H9 (cell line): ENCODE data around the gene RICTOR. TPM values are rescaled to one million over a fixed set of nuclear protein-coding genes. Genes with fewer than 3 reads are reported as not detected.

ENCODE experiments used
- DNase-seq: peaks from one replicate; pipeline ENCODE4 v3.0.0-alpha.2; 2017
- H2AFZ ChIP-seq: one replicate; pipeline ENCODE4 v1.6.1; 2013; ENCODE audit warnings: mild to moderate bottlenecking, low read length, control low read depth, moderate library complexity
- H2AK5ac ChIP-seq: 2 replicates; pipeline ENCODE4 v1.6.1; 2013; ENCODE audit warnings: low read length, control low read depth, mixed read lengths; ENCODE audit not compliant: insufficient read length
- H2BK120ac ChIP-seq: one replicate; pipeline ENCODE4 v1.6.1; 2013; ENCODE audit warnings: low read depth, mild to moderate bottlenecking, low read length, control low read depth, inconsistent platforms; ENCODE audit not compliant: poor library complexity, severe bottlenecking
- H2BK12ac ChIP-seq: 2 replicates; pipeline ENCODE4 v1.6.1; 2013; ENCODE audit warnings: low read length, control low read depth, mixed read lengths, low read depth; ENCODE audit not compliant: insufficient read length
- H2BK15ac ChIP-seq: 2 replicates; pipeline ENCODE4 v1.6.1; 2013; ENCODE audit warnings: low read depth, low read length, control low read depth
- H2BK20ac ChIP-seq: one replicate; pipeline ENCODE4 v1.6.1; 2013; ENCODE audit warnings: low read depth, mild to moderate bottlenecking, low read length, control low read depth, inconsistent platforms; ENCODE audit not compliant: poor library complexity, severe bottlenecking
- H2BK5ac ChIP-seq: 2 replicates; pipeline ENCODE4 v1.6.1; 2013; ENCODE audit warnings: low read length, control low read depth, mixed read lengths; ENCODE audit not compliant: insufficient read length
- H3K14ac ChIP-seq: 2 replicates; pipeline ENCODE4 v1.6.1; 2013; ENCODE audit warnings: low read length, control low read depth; ENCODE audit not compliant: insufficient read depth
- H3K18ac ChIP-seq: 2 replicates; pipeline ENCODE4 v1.6.1; 2013; ENCODE audit warnings: low read depth, mild to moderate bottlenecking, mixed read lengths, low read length, control low read depth; ENCODE audit not compliant: insufficient read length
- H3K23ac ChIP-seq: 2 replicates; pipeline ENCODE4 v1.6.1; 2013; ENCODE audit warnings: low read length, control low read depth, mixed read lengths, low read depth; ENCODE audit not compliant: insufficient read length
- H3K23me2 ChIP-seq: 2 replicates; pipeline ENCODE4 v1.6.1; 2013; ENCODE audit warnings: low read depth, mild to moderate bottlenecking, mixed read lengths, low read length, control low read depth; ENCODE audit not compliant: insufficient read length, poor library complexity, severe bottlenecking
- H3K27ac ChIP-seq: 2 replicates; pipeline ENCODE4 v1.5.1; 2013; ENCODE audit warnings: low read length, control low read depth, mixed read lengths, low read depth; ENCODE audit not compliant: insufficient read length
- H3K27me3 ChIP-seq: 2 replicates; pipeline ENCODE4 v1.6.1; 2013; ENCODE audit warnings: low read length, control low read depth, inconsistent platforms; ENCODE audit not compliant: insufficient read depth
- H3K4ac ChIP-seq: 2 replicates; pipeline ENCODE4 v1.6.1; 2013; ENCODE audit warnings: low read depth, mild to moderate bottlenecking, control low read depth, inconsistent platforms, low read length, moderate library complexity
- H3K4me1 ChIP-seq: 2 replicates; pipeline ENCODE4 v1.6.1; 2013; ENCODE audit warnings: low read length, control low read depth, inconsistent platforms; ENCODE audit not compliant: insufficient read depth
- H3K4me2 ChIP-seq: 2 replicates; pipeline ENCODE4 v1.6.1; 2013; ENCODE audit warnings: low read length, control low read depth, mixed read lengths; ENCODE audit not compliant: insufficient read length, insufficient read depth
- H3K56ac ChIP-seq: 2 replicates; pipeline ENCODE4 v1.6.1; 2013; ENCODE audit warnings: low read depth, mild to moderate bottlenecking, mixed read lengths, low read length, control low read depth; ENCODE audit not compliant: insufficient read length
- H3K79me1 ChIP-seq: 2 replicates; pipeline ENCODE4 v1.6.1; 2013; ENCODE audit warnings: low read depth, mild to moderate bottlenecking, moderate library complexity, low read length, control low read depth, inconsistent platforms; ENCODE audit not compliant: insufficient read depth, poor library complexity, severe bottlenecking
- H3K79me2 ChIP-seq: 2 replicates; pipeline ENCODE4 v1.6.1; 2013; ENCODE audit warnings: low read length, control low read depth, inconsistent platforms; ENCODE audit not compliant: insufficient read depth
- H3K9ac ChIP-seq: 2 replicates; pipeline ENCODE4 v1.6.1; 2013; ENCODE audit warnings: low read length, control low read depth, mixed read lengths; ENCODE audit not compliant: insufficient read length; ENCODE audit errors: extremely low read depth
- H3K9me3 ChIP-seq: one replicate; pipeline ENCODE4 v1.6.1; 2013; ENCODE audit warnings: low read depth, low read length, inconsistent platforms; ENCODE audit not compliant: control insufficient read depth
- H3T11ph ChIP-seq: one replicate; pipeline ENCODE4 v1.6.1; 2013; ENCODE audit warnings: mild to moderate bottlenecking, low read length, control low read depth, inconsistent platforms
- H4K20me1 ChIP-seq: one replicate; pipeline ENCODE4 v1.6.1; 2013; ENCODE audit not compliant: control insufficient read depth, insufficient read length, insufficient read depth
- H4K5ac ChIP-seq: 2 replicates; pipeline ENCODE4 v1.6.1; 2013; ENCODE audit warnings: low read depth, mild to moderate bottlenecking, mixed read lengths, low read length, control low read depth; ENCODE audit not compliant: insufficient read length
- H4K8ac ChIP-seq: replicated peaks from 2 replicates; pipeline ENCODE4 v1.6.1; 2013; ENCODE audit warnings: low read length, control low read depth, mixed read lengths, low read depth; ENCODE audit not compliant: insufficient read length
- H4K91ac ChIP-seq: 2 replicates; pipeline ENCODE4 v1.6.1; 2013; ENCODE audit warnings: low read depth, mild to moderate bottlenecking, moderate library complexity, mixed read lengths, low read length, control low read depth; ENCODE audit not compliant: insufficient read length
- H3K27ac Mint-ChIP-seq, 3 experiments: 2 replicates in 2 of 3; 3 replicates in 1 of 3; pipeline ENCODE4 v1.8.0; 2020 to 2021; ENCODE audit warnings: mixed read lengths in 3 of 3, mild to moderate bottlenecking in 1 of 3, moderate library complexity in 1 of 3
- H3K27me3 Mint-ChIP-seq: 2 replicates; pipeline ENCODE4 v1.8.0; 2021; ENCODE audit warnings: low read depth, mild to moderate bottlenecking, moderate library complexity, mixed read lengths
- H3K36me3 Mint-ChIP-seq, 3 experiments: 2 replicates in 2 of 3; 3 replicates in 1 of 3; pipeline ENCODE4 v1.8.0; 2020 to 2021; ENCODE audit warnings: low read depth in 3 of 3, mixed read lengths in 3 of 3; ENCODE audit not compliant: insufficient read depth in 1 of 3
- H3K4me1 Mint-ChIP-seq, 2 experiments: 2 replicates each; pipeline ENCODE4 v1.8.0; 2020; ENCODE audit warnings: mixed read lengths in 2 of 2
- H3K4me3 Mint-ChIP-seq, 2 experiments: 2 replicates in 1 of 2; 3 replicates in 1 of 2; pipeline ENCODE4 v1.8.0; 2020 to 2021; ENCODE audit warnings: mild to moderate bottlenecking in 2 of 2, mixed read lengths in 2 of 2, moderate library complexity in 1 of 2
- H3K9me3 Mint-ChIP-seq, 2 experiments: 2 replicates in 1 of 2; 3 replicates in 1 of 2; pipeline ENCODE4 v1.8.0; 2020; ENCODE audit warnings: mild to moderate bottlenecking in 2 of 2, mixed read lengths in 2 of 2, moderate library complexity in 1 of 2
- CTCF ChIP-seq: fragments of 200-600 bp; sonication (generic); conservative IDR thresholded peaks from 3 replicates; pipeline ENCODE4 v1.8.0; 2021; ENCODE audit warnings: antibody characterized with exemption, mild to moderate bottlenecking
- WGBS: extraction: QIAGEN DNeasy Blood & Tissue Kit; methylation state at CpG from one replicate; pipeline ENCODE4 v1.1.7; 2013; ENCODE audit warnings: missing lambda C conversion rate, low lambda C conversion rate, mixed read lengths; ENCODE audit not compliant: insufficient read length; ENCODE audit errors: extremely low coverage; 5-methylcytosine and 5-hydroxymethylcytosine counted together
- total RNA-seq: library from RNA; stranded (reverse); gene quantifications from 2 replicates; pipeline ENCODE4 v1.2.1, GENCODE V29; 2021

RICTOR gene
- total RNA-seq, 1 experiment from 2014 or later, result 20.9 TPM

GRCh38 chr5:39113354-39113953 is 39.3 kb upstream of the RICTOR start:
- H4K8ac ChIP-seq, result no peak overlapping the region
- H4K91ac ChIP-seq, result no peak overlapping the region
- H3K4me3 Mint-ChIP-seq, result no peak overlapping the region
- no peaks in the 10 kb centered on the region for H4K20me1 ChIP-seq
- no peak overlapping the region for H2AFZ ChIP-seq
- no peaks in the 10 kb centered on the region for H3K23me2 ChIP-seq
- no CpG with 5 or more reads among the region's 4 CpGs for WGBS
- H3K56ac ChIP-seq, result no peak overlapping the region
- no peaks in the 10 kb centered on the region for H3K36me3 Mint-ChIP-seq
- H3K18ac ChIP-seq, result no peak overlapping the region
- H3K27ac ChIP-seq, result no peak overlapping the region
- no peak overlapping the region for H3K14ac ChIP-seq
- no peak overlapping the region for H3K4me2 ChIP-seq
- H3K27me3 ChIP-seq, result no peaks in the 10 kb centered on the region
- no peak overlapping the region for H2BK20ac ChIP-seq
- H3T11ph ChIP-seq, result no peak overlapping the region
- no peaks in the 10 kb centered on the region for H3K4me1 Mint-ChIP-seq
- no peaks in the 10 kb centered on the region for H3K4me1 ChIP-seq
- no peak overlapping the region for H2AK5ac ChIP-seq
- TF ChIP-seq CTCF, result no peak
- H4K5ac ChIP-seq, result no peak overlapping the region
- no peaks in the 10 kb centered on the region for H3K9me3 ChIP-seq
- DNase-seq, result no peak
- no peak overlapping the region for H3K27ac Mint-ChIP-seq
- no peak overlapping the region for H3K9ac ChIP-seq
- H3K27me3 Mint-ChIP-seq, result no peaks in the 10 kb centered on the region
- no peak overlapping the region for H2BK12ac ChIP-seq
- H3K9me3 Mint-ChIP-seq, result no peaks in the 10 kb centered on the region
- H3K4ac ChIP-seq, result no peak overlapping the region
- no peaks in the 10 kb centered on the region for H3K79me1 ChIP-seq
- H2BK5ac ChIP-seq, result no peak overlapping the region
- H2BK120ac ChIP-seq, result no peak overlapping the region
- no peaks in the 10 kb centered on the region for H3K79me2 ChIP-seq
- H2BK15ac ChIP-seq, result no peak overlapping the region
- no peak overlapping the region for H3K23ac ChIP-seq
